GM12878 (cell line): Measurements from ENCODE around the gene SMPD2. TPM values are rescaled to one million over a fixed set of nuclear protein-coding genes. Genes with fewer than 3 reads are reported as not detected.

Source experiments
- ATAC-seq: fragments of 200-7000 bp; cut with Tn5 transposase; 3 replicates; pipeline ENCODE4 v1.9.1; 2020; ENCODE audit warnings: mild to moderate bottlenecking, moderate library complexity
- BruUV-seq: library from RNA; stranded (reverse); fragments of 400-500 nt; replicated peaks from 2 replicates; lab custom pipeline; 2021; lab: Mats Ljungman, UMichigan
- CTCF ChIA-PET: fragments of 300-600 bp; sonication (Branson Sonifier 250); formaldehyde crosslinking; extraction: SDS; loops from one replicate; lab custom pipeline; 2021; ENCODE audit warnings: inconsistent platforms; lab: Yijun Ruan, JAX
- POLR2A ChIA-PET: fragments of 350-600 bp; formaldehyde crosslinking; extraction: SDS; loops from one replicate; lab custom pipeline; 2021; ENCODE audit warnings: inconsistent platforms; lab: Charles Lee
- RAD21 ChIA-PET: fragments of 300-600 bp; sonication (Branson Sonifier 250); formaldehyde crosslinking; loops from one replicate; lab custom pipeline; 2023; ENCODE audit warnings: antibody characterized with exemption; ENCODE audit not compliant: unreplicated experiment; lab: Charles Lee
- SMC1A ChIA-PET: fragments of 300-600 bp; sonication (Branson Sonifier 250); formaldehyde crosslinking; loops from one replicate; lab custom pipeline; 2023; ENCODE audit not compliant: unreplicated experiment, uncharacterized antibody; lab: Charles Lee
- DNase-seq: peaks from one replicate; pipeline ENCODE4 v3.0.0-alpha.2; 2011; ENCODE audit warnings: low read depth, low spot score
- FAIRE-seq: peaks from 3 replicates; lab custom pipeline; 2011; peaks lifted over from hg19 to GRCh38; lab: Jason Lieb, UNC
- H2AFZ ChIP-seq: 2 replicates; pipeline ENCODE4 v1.6.0; 2011; ENCODE audit warnings: low read depth, low read length, control low read depth; ENCODE audit not compliant: control insufficient read depth
- H3K27ac ChIP-seq: 2 replicates; pipeline ENCODE4 v1.5.1; 2011; ENCODE audit warnings: control low read depth; ENCODE audit not compliant: control insufficient read depth, insufficient read depth
- H3K27me3 ChIP-seq, 2 experiments: replicated peaks in 1 of 2; 2 replicates each; pipeline versions ENCODE4 v1.6.0 to v1.6.1; 2011; ENCODE audit warnings: low read length in 1 of 2; ENCODE audit not compliant: control insufficient read depth in 2 of 2, insufficient read depth in 2 of 2
- H3K36me3 ChIP-seq, 2 experiments: 2 replicates each; pipeline ENCODE4 v1.5.1; 2011; ENCODE audit warnings: low read length in 1 of 2; ENCODE audit not compliant: control insufficient read depth in 2 of 2, insufficient read depth in 2 of 2
- H3K4me1 ChIP-seq: 2 replicates; pipeline ENCODE4 v1.6.1; 2011; ENCODE audit warnings: mild to moderate bottlenecking, low read length, moderate library complexity, mixed read lengths; ENCODE audit not compliant: control insufficient read depth, insufficient read depth
- H3K4me2 ChIP-seq: 2 replicates; pipeline ENCODE4 v1.6.0; 2011; ENCODE audit warnings: control low read depth; ENCODE audit not compliant: control insufficient read depth, insufficient read depth
- H3K4me3 ChIP-seq: fragments of 200-600 bp; sonication (generic); 2 replicates; pipeline ENCODE4 v1.5.1; 2016
- H3K79me2 ChIP-seq: 2 replicates; pipeline ENCODE4 v1.6.0; 2011; ENCODE audit warnings: low read length; ENCODE audit not compliant: control insufficient read depth, insufficient read depth
- H3K9ac ChIP-seq: 2 replicates; pipeline ENCODE4 v1.8.0; 2011; ENCODE audit warnings: low read length, control low read depth, mixed read lengths; ENCODE audit not compliant: control insufficient read depth, insufficient read depth
- H3K9me3 ChIP-seq: replicated peaks from 3 replicates; pipeline ENCODE4 v1.5.1; 2011; ENCODE audit warnings: mild to moderate bottlenecking, low read length; ENCODE audit not compliant: control insufficient read depth, insufficient read depth
- H4K20me1 ChIP-seq: 2 replicates; pipeline ENCODE4 v1.6.0; 2011; ENCODE audit not compliant: control insufficient read depth, insufficient read depth
- POLR2A ChIP-seq: IDR thresholded peaks from 2 replicates; pipeline ENCODE4 v1.6.1; 2011; ENCODE audit warnings: low read depth, mild to moderate bottlenecking, low read length
- POLR2AphosphoS2 ChIP-seq: IDR thresholded peaks from 2 replicates; pipeline ENCODE4 v1.6.1; 2011; ENCODE audit warnings: low read depth, mild to moderate bottlenecking, low read length, improper control_type of control experiment, moderate library complexity
- RUNX3 ChIP-seq: IDR thresholded peaks from 2 replicates; pipeline ENCODE4 v1.6.1; 2012; ENCODE audit warnings: low read length, inconsistent platforms
- TCF7 ChIP-seq: IDR thresholded peaks from 2 replicates; pipeline ENCODE4 v1.6.1; 2014; ENCODE audit warnings: antibody characterized with exemption, borderline replicate concordance
- whole genome bisulfite sequencing: methylation state at CpG from one replicate; pipeline ENCODE4 v1.1.6; 2016; ENCODE audit warnings: low lambda C conversion rate; ENCODE audit not compliant: insufficient replicate concordance, insufficient coverage; ENCODE audit errors: missing lambda C conversion rate; 5-methylcytosine and 5-hydroxymethylcytosine counted together
- in situ Hi-C: fragments of 300-500 bp; cut with MboI; formaldehyde crosslinking; loops from 9 replicates; pipeline ENCODE4 v1.14.3; 2018; ENCODE audit warnings: mixed read lengths
- intact Hi-C: fragments of 100-400 bp; cut with micrococcal nuclease; formaldehyde crosslinking; loops from one replicate; pipeline ENCODE4 v1.14.2; 2022; ENCODE audit not compliant: unreplicated experiment
- polyA plus RNA-seq, 11 experiments: library from polyadenylated mRNA; depleted of rRNA in 4 of 11; unstranded in 6 of 11; stranded (reverse) in 5 of 11; fragments of >200 nt; fragmentation: Nextera tagmentation in 4 of 11; fragmentation: Illumina TruSeq in 1 of 11; extraction: Ambion mirVana in 4 of 11; extraction: Trizol in 1 of 11; gene quantifications; 1 replicate in 1 of 11; 2 replicates in 10 of 11; pipeline versions ENCODE4 v1.2.1 to v1.2.3, GENCODE V29; 2011 to 2016; ENCODE audit warnings: inconsistent platforms in 2 of 11, missing spikeins in 2 of 11, low read depth in 1 of 11
- total RNA-seq, 4 experiments: library from RNA; depleted of rRNA in 3 of 4; stranded (reverse); fragments of >200 nt in 3 of 4; fragmentation: Illumina TruSeq in 1 of 4; extraction: Trizol in 1 of 4; gene quantifications; 2 replicates each; pipeline versions ENCODE4 v1.2.1 to v1.2.3, GENCODE V29; 2013 to 2021

The SMPD2 gene
- total and polyA plus RNA-seq, 10 of the 15 experiments (the other 5 are each of a cell fraction or from before 2014, with no cell fraction given) = 0.06 to 15.4 (median 9.7) TPM

- Histone ChIP-seq H2AFZ (no peak overlapping the region), H3K4me1 (peaks cover 16% of the 10 kb centered on the region), H3K4me2 (no peak overlapping the region), H3K9ac (no peak overlapping the region), H3K27me3 (no peaks in the 10 kb centered on the region), H4K20me1 (no peaks in the 10 kb centered on the region), H3K36me3 (peaks cover 11 to 19% of the 10 kb centered on the region in 2 experiments), H3K4me3 (no peak overlapping the region), H3K9me3 (no peaks in the 10 kb centered on the region), H3K27ac (no peak overlapping the region), H3K79me2 (peaks cover 5% of the 10 kb centered on the region)
- ATAC-seq (no peak), FAIRE-seq (no peak), DNase-seq (no peak)
- BruUV-seq = no TSS peak
- in situ Hi-C loops (no loop called here), intact Hi-C loops (no loop called here)
- ChIA-PET CTCF (interaction anchor here (2.6 kb wide), 1 partner anchor 34 kb away, joined by 10 read pairs; no protein-coding TSS in a partner anchor), SMC1A (interaction anchor here (0.6 kb wide), 1 partner anchor 256 kb away, joined by 5 read pairs; no protein-coding TSS in a partner anchor), RAD21 (no interaction called here), POLR2A (interaction anchor here (0.6 kb wide), 1 partner anchor 1373 kb away, joined by 3 read pairs; no protein-coding TSS in a partner anchor)
- TF ChIP-seq POLR2A (peak; percentile 40), TCF7 (no peak)
- 93% methylated on average over 15 of the region's 15 CpGs for WGBS
Measured at GRCh38 chr6:109446072-109446471, 5.5 kb downstream of the SMPD2 start.

- BruUV-seq = no TSS peak
- POLR2A ChIA-PET = interaction anchor here (0.6 kb wide), 1 partner anchor 1373 kb away, joined by 3 read pairs; no protein-coding TSS in a partner anchor
- CTCF ChIA-PET = interaction anchor here (2.6 kb wide), 1 partner anchor 34 kb away, joined by 10 read pairs; no protein-coding TSS in a partner anchor
- H3K4me3 ChIP-seq = no peak overlapping the region
- TF ChIP-seq RUNX3 = no peak
- 0 out of 2 replicates have a peak, but pooled peaks have one; percentile 22 for TF ChIP-seq POLR2AphosphoS2
- TF ChIP-seq, all 136 proteins: peak for 1
- no peak for FAIRE-seq
- ChIA-PET SMC1A (interaction anchor here (0.5 kb wide), 1 partner anchor 30 kb away, joined by 3 read pairs; no protein-coding TSS in a partner anchor), RAD21 (no interaction called here)
- Histone ChIP-seq H3K9me3 (no peaks in the 10 kb centered on the region), H4K20me1 (no peaks in the 10 kb centered on the region), H3K36me3 (peaks cover 14 to 24% of the 10 kb centered on the region in 2 experiments), H3K9ac (no peak overlapping the region), H3K4me1 (peaks cover 12% of the 10 kb centered on the region), H3K27me3 (no peaks in the 10 kb centered on the region), H3K27ac (no peak overlapping the region), H3K4me2 (no peak overlapping the region), H2AFZ (no peak overlapping the region), H3K79me2 (peaks cover 1% of the 10 kb centered on the region)
- intact Hi-C loops = no loop called here
- no peak for DNase-seq
- in situ Hi-C loops = no loop called here
- over 99% methylated on average over 8 of the region's 8 CpGs for WGBS
- no peak for ATAC-seq
Measured at GRCh38 chr6:109446541-109446940, 6.0 kb downstream of the SMPD2 start.
